ENCODE measurements around the gene RNF133.

Gene RNF133

DNA sequence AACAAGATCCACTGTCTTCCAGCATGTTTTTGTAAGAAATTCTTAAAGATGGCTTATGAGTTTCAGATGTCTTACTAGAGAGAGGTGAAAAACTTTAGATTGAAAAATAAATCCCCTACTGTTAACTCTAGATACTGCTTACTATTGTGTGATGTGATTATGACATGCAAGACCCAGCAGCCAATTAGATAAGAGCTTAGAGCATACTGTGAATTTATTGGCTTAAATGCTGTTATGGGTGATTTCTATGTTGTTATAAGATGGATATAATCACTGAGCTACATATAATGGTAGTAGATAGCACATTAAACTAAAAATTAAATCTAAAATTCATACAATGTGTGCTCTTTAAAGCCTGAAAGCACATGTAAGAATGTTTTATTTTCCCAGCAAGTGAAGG lies at the start of gene RNF133:
Gene RNF133 (minus strand): TSS at position 101 of the 400 bp plus-strand sequence. CDS start 199 bp downstream, outside the sequence.
- no peak for DNase-seq

- no peak for DNase-seq
Observed at GRCh38 chr7:122748195-122748594, 49.3 kb upstream of the RNF133 start.

DNA sequence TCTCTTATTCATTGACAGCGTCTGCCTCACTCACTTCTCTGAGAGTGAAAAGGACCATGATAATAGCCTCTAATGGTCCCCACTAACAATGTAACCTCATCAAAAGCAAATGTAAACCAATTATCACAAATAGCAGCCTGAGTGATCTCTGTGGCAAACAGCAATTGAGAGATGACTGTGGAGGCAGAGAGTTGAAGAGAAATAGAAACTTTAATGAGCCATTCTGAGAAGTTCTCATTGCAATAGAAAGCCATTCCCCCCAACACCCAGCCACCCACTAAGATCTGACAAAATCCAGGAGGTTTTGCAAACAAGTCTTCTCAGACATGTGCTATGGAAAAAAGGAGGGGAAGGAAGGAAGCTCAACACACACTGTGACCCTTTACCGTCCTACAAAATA lies 48.0 kb upstream of the RNF133 start:
- no peak for DNase-seq

DNA sequence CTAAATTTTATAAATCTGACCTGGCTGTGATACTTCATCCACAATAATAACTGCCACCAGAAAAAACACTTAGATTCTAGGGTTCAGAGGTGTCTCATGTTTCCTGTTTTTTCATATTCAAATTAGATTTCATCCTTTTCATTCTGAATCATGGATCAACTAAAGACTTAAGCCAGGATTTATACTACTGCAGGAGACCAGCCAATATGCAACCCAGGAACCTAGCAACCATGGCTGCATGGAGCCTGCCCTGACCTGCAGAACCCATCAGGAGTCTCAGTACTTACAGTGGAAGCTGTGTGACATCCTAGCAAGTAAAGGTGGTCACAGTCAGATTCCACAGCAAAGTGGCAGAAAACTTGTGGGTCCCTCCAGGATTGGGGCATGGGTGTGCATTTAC lies 44.3 kb upstream of the RNF133 start:
- DNase-seq: no peak

GRCh38 chr7:122738947-122739346 lies 40.0 kb upstream of the RNF133 start:
- no peak for DNase-seq

DNA sequence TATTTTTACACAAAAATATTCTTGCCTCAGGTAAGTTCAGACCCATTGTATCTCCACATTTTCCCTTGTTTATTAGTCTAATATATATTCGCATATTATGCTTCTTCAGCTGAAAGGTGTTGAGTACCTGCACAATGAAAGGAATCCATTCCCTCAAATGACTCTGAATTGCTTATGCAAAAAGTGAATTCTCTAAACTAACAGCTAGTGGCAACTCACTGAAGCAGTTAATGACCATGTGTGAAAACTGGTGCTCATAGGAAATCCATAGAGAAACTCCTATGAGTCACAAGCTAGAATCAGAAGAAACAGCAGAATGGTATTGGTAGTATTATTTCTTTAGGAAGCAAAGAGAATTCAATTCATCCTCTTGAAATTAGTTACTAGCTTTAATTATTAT lies 37.3 kb upstream of the RNF133 start:
- DNase-seq: no peak

DNA sequence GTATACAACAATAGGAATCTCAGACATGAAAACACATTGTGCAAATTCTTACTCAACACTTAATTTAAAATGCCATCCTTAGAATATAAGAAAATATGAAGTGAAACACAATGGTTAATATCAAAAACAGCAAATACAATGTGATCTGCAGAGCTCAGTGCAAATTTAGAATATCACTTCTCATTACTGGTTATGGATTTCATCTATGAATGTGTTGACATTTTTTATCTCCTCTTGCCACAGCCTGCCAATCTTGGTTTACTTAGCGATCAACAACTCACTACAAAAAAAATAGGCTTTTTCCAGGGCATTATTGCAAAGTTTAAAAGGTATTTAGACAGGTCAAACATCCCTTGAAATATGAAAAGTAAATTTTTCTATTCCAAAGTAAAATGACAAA lies 28.8 kb upstream of the RNF133 start:
- DNase-seq: no peak

DNA sequence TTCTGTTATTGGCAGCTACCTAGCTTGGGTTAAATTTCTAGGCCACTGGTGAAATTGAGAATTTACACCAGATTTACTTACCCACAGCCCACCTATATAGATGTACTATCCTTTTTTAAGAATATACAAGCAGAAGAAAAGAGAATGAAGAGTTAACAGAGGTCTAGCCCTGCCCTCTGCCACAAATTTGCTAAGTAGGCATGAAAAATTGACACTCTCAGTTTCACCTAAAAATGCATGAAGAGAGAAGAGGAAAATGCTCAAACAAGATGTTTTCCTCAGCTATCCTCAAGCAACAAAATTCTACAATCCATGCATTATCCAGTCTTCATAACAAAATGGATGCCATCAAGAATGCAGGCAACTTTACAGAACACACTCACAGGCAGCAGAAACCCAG lies 28.4 kb upstream of the RNF133 start:
- DNase-seq: no peak

GRCh38 chr7:122726881-122727280 lies 28.0 kb upstream of the RNF133 start:
- no peak for DNase-seq

DNA sequence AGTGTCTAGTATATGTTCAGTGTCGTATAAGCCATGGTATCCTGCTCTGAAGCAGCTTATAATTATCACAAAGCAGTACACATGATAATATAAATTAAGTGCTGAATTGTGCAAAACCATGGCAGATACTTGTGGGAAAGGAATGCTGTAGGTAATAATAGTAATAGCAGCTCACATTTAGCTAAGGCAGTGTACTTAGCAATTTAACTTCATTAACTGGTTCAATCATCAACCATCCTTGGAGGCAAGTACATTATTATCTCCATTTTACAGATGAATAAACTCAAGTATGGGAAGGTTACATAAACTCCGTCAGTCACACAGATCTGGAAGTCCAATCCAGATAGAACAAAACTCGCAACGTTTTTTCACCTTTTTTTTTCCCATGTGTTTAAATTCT lies 25.4 kb upstream of the RNF133 start:
- no peak for DNase-seq

DNA sequence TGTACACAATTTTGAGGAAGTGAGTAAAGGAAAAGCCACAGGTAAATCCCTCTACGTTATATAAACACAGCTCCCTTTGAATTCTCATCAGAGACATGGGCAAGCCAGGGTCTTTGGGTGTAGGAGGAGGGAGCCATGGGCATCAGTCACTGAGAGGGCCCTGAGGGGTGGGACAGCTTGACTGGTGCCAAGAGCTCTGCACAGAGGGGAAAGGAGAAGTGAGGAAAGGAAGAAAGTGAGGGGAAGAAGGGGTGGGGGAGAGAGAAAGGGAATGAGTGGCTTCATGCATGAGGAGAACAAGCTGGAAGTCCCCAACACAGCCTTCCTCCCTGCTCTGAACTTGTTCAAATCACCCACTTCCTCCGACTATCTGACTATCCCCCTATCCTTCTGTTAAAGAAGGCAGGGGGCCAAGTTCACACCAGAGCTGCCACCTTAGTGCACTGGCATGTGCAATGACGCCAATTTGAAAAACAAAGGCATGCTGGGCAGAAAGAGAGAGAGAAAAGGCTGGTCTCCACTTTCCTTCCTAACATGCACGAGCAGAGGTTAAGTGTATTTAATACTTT lies 20.2 kb upstream of the RNF133 start:
- no peak for DNase-seq

DNA sequence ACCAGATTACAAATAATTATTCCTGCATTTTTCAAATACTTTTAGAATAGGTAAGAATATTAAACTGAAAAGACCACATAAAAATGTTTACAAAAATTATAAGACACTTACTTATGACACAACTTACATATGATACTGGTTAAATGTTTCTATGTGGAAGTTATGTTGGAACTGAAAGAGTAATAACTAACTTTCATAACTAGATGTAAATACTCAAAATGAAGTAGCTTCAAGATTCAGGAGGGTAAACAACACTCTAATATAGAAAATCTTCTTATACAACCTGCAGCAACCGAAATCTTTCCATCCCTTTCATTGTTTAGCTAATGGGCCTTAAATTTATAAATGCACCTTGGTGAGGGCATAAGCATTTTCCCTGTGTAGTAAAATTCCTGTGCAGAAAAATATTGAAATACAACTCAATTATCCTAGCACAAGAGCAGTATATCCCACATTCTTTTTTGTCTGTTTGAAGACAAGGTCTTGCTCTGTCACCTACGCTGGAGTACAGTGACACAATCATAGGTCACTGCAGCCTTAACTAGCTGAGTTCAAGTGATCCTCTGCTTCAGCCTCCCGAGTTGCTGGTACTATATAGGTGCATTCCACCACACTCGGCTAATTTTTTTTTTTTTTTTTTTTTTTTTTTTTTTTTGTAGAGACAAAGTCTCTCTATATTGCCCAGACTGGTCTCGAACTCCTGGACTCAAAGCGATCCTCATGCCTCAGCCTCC lies 18.6 kb upstream of the RNF133 start:
- no peak for DNase-seq

DNA sequence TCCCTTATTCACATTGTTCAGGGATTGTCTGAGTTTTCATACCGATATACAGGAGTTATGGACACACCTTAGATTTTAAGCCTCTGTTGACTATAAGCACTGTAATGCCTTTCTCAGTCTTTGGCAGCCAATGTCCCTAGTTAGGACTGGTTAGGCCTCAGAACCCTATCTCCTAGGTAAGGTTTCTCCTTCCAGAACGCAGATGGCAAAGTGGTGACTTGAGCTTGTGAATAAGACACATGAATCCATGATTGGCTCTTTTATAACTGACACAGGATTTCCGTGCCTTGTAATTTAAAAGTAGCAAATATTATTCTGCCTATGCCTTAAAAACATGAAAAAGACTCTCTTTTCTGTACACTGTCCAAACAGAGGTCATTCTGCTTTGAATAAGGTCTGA lies 16.3 kb upstream of the RNF133 start:
- DNase-seq: no peak

DNA sequence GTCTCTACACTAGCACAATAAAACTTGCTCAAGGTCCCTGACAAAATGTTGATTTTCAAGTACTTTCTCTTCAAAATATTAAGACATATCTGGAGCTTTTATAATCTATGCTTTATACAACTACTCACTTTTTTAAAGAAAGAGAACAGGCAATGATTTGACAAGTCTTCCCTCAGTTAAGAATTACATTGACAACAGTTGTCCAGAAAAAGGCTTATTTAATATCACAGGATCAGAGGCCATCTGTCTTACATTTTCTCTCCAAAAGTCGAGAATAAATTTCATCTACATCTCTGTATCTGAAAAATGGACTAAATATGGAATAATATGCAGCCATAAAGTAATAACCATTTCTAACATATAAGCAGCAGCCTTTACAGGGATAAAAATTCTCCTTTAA lies 12.0 kb upstream of the RNF133 start:
- DNase-seq: no peak

DNA sequence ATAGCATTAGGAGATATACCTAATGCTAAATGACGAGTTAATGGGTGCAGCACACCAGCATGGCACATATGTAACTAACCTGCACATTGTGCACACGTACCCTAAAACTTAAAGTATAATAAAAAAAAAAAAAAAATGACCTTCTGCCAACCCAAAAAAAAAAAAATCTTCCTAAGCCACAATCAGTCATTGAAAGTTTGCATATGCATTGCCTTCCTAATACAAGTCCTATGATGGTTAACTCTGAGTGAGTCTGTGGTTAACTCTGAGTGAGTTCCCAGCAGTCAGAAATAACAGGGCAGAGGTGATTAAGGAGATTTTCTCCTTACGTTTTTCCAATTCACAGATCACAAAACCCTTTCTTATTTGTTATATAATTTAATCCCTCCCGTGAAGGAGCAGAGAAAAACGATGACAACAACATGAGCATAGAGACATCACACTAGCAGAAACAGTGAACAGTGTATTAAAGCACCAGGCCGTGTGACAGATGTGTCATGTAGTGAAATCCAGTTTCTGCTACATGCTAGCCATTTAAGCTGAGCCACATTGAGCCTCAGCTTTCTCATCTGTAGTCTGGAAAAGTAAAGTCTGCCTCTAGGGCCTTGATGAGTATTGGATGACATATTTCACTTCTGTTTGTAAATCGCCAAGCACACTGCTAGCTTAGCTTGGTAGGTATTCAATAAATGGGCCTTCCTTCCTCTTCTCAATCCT lies 11.2 kb upstream of the RNF133 start:
- no peak for DNase-seq

DNA sequence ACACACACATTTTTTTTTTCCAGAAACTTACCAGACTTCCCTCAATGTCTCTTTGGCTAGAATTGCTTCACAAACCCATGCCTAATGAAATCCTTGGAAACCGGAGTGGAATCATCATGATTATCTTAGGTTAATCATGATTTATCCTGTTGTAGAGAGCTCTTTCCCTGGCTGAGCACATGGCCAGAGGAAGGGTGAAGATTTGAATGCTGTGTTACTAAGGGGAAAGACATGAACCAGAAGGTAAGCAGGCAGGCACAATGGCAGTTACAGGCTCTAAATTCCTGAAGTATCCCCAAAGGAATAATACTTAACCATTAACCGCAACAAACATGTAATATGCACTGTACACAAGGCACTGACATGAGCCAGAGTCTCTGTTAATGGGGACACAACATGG lies 7.9 kb upstream of the RNF133 start:
- no peak for DNase-seq

GRCh38 chr7:122702872-122703510 lies 4.1 kb upstream of the RNF133 start, which contains the start of gene RNF148:
TSS of gene RNF148 (minus strand) at chr7:122702922. CDS start at chr7:122702750, 172 bp downstream.
- DNase-seq: no peak

GRCh38 chr7:122695816-122696215 lies 3.1 kb downstream of the RNF133 start:
- no peak for DNase-seq

- DNase-seq: no peak
Observed at GRCh38 chr7:122694697-122695096, 4.2 kb downstream of the RNF133 start.

- no peak for DNase-seq
Observed at GRCh38 chr7:122692769-122693309, 6.1 kb downstream of the RNF133 start.

- no peak for DNase-seq
Observed at GRCh38 chr7:122691569-122692235, 7.2 kb downstream of the RNF133 start.

GRCh38 chr7:122689346-122690109 lies 9.4 kb downstream of the RNF133 start:
- DNase-seq: no peak

Measured in NCI-H187 treated with DMSO at 0.1 percent for 48 hours (cell line).